GM21447 (cell line): Measurements from ENCODE around the gene LLGL2.
A peak's percentile ranks its signal among the peaks of the same experiment; 100 is the strongest.
"Not testable (repeated sequence)": the region's sequence is repeated elsewhere in the genome, so short reads cannot be mapped to it uniquely, and the experiment has no call there.

ENCODE experiments used
- ATAC-seq: cut with Tn5 transposase; IDR thresholded peaks from one replicate; pipeline ENCODE4 v1.9.1; 2021; ENCODE audit not compliant: unreplicated experiment

Gene LLGL2

GRCh38 chr17:75568412-75569255 lies 43.1 kb downstream of the LLGL2 start:
- no peak for ATAC-seq

GRCh38 chr17:75570034-75570676 lies 44.7 kb downstream of the LLGL2 start:
- no peak for ATAC-seq

- no peak for ATAC-seq
These were observed 45.3 kb downstream of the LLGL2 start for GRCh38 chr17:75570772-75571171.

GRCh38 chr17:75571197-75571884 lies 45.8 kb downstream of the LLGL2 start:
- ATAC-seq, result peak; percentile 74

- ATAC-seq, result no peak
These were observed 46.4 kb downstream of the LLGL2 start for GRCh38 chr17:75571885-75572215.

- no peak for ATAC-seq
These were observed 47.4 kb downstream of the LLGL2 start for GRCh38 chr17:75572713-75573539.

- no peak for ATAC-seq
These were observed 48.1 kb downstream of the LLGL2 start for GRCh38 chr17:75573540-75573957.

- ATAC-seq, result no peak
These were observed 48.5 kb downstream of the LLGL2 start for GRCh38 chr17:75573994-75574393.

- no peak for ATAC-seq
These were observed 49.0 kb downstream of the LLGL2 start for GRCh38 chr17:75574404-75575036.

- no peak for ATAC-seq
These were observed 49.7 kb downstream of the LLGL2 start for GRCh38 chr17:75575197-75575596.

GRCh38 chr17:75575728-75576127 lies 50.2 kb downstream of the LLGL2 start:
- ATAC-seq, result no peak

GRCh38 chr17:75576661-75577060 lies 51.2 kb downstream of the LLGL2 start:
- ATAC-seq, result no peak

- not testable (repeated sequence) for ATAC-seq
These were observed 55.7 kb downstream of the LLGL2 start for GRCh38 chr17:75581121-75581725.

- ATAC-seq, result not testable (repeated sequence)
These were observed 57.7 kb downstream of the LLGL2 start for GRCh38 chr17:75583197-75583596.

- no peak for ATAC-seq
These were observed 59.3 kb downstream of the LLGL2 start for GRCh38 chr17:75584849-75585175.

GRCh38 chr17:75587675-75588595 lies 62.4 kb downstream of the LLGL2 start, which contains the start of gene MYO15B:
TSS of gene MYO15B (plus strand) at chr17:75587800. CDS start at chr17:75588058, 258 bp downstream.
- no peak for ATAC-seq

- ATAC-seq, result no peak
These were observed 63.1 kb downstream of the LLGL2 start for GRCh38 chr17:75588596-75589011.

GRCh38 chr17:75589012-75589918 lies 63.8 kb downstream of the LLGL2 start:
- no peak for ATAC-seq
